ENCODE measurements around the gene PICALM.
A peak's percentile ranks its signal among the peaks of the same experiment; 100 is the strongest.

PICALM gene

GRCh38 chr11:86063536-86063935 lies 5.3 kb downstream of the PICALM start:
- no peak for DNase-seq (ENCODE audit: low spot score)
- H3K9me3 ChIP-seq (ENCODE audit: severe bottlenecking), result no peaks in the 10 kb centered on the region
- no peaks in the 10 kb centered on the region for H3K36me3 ChIP-seq (ENCODE audit: low read depth)
- no peak overlapping the region for H3K4me3 ChIP-seq (ENCODE audit: severe bottlenecking)
- no peak for ATAC-seq (ENCODE audit: low read depth)
- H3K27me3 ChIP-seq (ENCODE audit: insufficient read depth, poor library complexity, severe bottlenecking), result no peaks in the 10 kb centered on the region
- H3K4me1 ChIP-seq (ENCODE audit: insufficient read depth, poor library complexity, severe bottlenecking), result peaks cover 31% of the 10 kb centered on the region
- H3K27ac ChIP-seq (ENCODE audit: poor library complexity, severe bottlenecking), result peak overlapping the region; percentile 91
- TF ChIP-seq CTCF (IDR thresholded peaks at IDR 0.05; ENCODE audit: poor library complexity, severe bottlenecking), result no peak

DNA sequence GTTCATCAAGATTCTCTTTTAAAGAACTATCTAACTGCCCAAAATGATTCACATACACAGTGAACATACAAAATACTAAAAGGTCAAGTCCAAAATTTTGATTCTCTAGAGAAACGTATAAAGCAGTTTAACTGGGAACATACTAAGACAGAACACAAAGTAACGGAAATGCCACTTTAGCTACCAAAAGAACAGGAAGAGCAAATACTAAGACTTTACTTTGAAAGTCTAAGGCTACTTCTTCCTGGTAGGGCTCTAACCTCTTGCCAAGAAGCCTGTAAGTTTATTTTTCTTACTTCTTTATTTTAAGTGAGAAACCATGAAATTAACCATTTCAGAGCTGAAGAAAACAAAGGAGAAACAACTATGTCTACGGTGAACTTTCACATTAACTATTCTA lies 6.2 kb downstream of the PICALM start:
- DNase-seq (ENCODE audit: low spot score) (no peak), ATAC-seq (ENCODE audit: low read depth) (no peak)
- no peak for TF ChIP-seq CTCF (IDR thresholded peaks at IDR 0.05; ENCODE audit: poor library complexity, severe bottlenecking)
- H3K4me3 ChIP-seq (ENCODE audit: severe bottlenecking), result no peak overlapping the region
- no peaks in the 10 kb centered on the region for H3K36me3 ChIP-seq (ENCODE audit: low read depth)
- peaks cover 31% of the 10 kb centered on the region for H3K4me1 ChIP-seq (ENCODE audit: insufficient read depth, poor library complexity, severe bottlenecking)
- H3K27me3 ChIP-seq (ENCODE audit: insufficient read depth, poor library complexity, severe bottlenecking), result no peaks in the 10 kb centered on the region
- no peaks in the 10 kb centered on the region for H3K9me3 ChIP-seq (ENCODE audit: severe bottlenecking)
- H3K27ac ChIP-seq (ENCODE audit: poor library complexity, severe bottlenecking), result peak overlapping the region; percentile 91

GRCh38 chr11:86061483-86062205 lies 7.2 kb downstream of the PICALM start:
- Histone ChIP-seq H3K27me3 (ENCODE audit: insufficient read depth, poor library complexity, severe bottlenecking) (no peaks in the 10 kb centered on the region), H3K4me1 (ENCODE audit: insufficient read depth, poor library complexity, severe bottlenecking) (peaks cover 31% of the 10 kb centered on the region), H3K36me3 (ENCODE audit: low read depth) (no peaks in the 10 kb centered on the region), H3K27ac (ENCODE audit: poor library complexity, severe bottlenecking) (no peak overlapping the region), H3K4me3 (ENCODE audit: severe bottlenecking) (no peak overlapping the region), H3K9me3 (ENCODE audit: severe bottlenecking) (no peaks in the 10 kb centered on the region)
- DNase-seq (ENCODE audit: low spot score), result no peak
- ATAC-seq (ENCODE audit: low read depth), result no peak
- no peak for TF ChIP-seq CTCF (IDR thresholded peaks at IDR 0.05; ENCODE audit: poor library complexity, severe bottlenecking)

- H3K27me3 ChIP-seq (ENCODE audit: insufficient read depth, poor library complexity, severe bottlenecking), result no peaks in the 10 kb centered on the region
- DNase-seq (ENCODE audit: low spot score) (no peak), ATAC-seq (ENCODE audit: low read depth) (no peak)
- no peaks in the 10 kb centered on the region for H3K9me3 ChIP-seq (ENCODE audit: severe bottlenecking)
- H3K4me1 ChIP-seq (ENCODE audit: insufficient read depth, poor library complexity, severe bottlenecking), result peaks cover 23% of the 10 kb centered on the region
- H3K36me3 ChIP-seq (ENCODE audit: low read depth), result no peaks in the 10 kb centered on the region
- no peak overlapping the region for H3K27ac ChIP-seq (ENCODE audit: poor library complexity, severe bottlenecking)
- no peak overlapping the region for H3K4me3 ChIP-seq (ENCODE audit: severe bottlenecking)
- no peak for TF ChIP-seq CTCF (IDR thresholded peaks at IDR 0.05; ENCODE audit: poor library complexity, severe bottlenecking)
These were observed 8.3 kb downstream of the PICALM start for GRCh38 chr11:86060544-86060943.

- Histone ChIP-seq H3K27ac (ENCODE audit: poor library complexity, severe bottlenecking) (no peak overlapping the region), H3K4me3 (ENCODE audit: severe bottlenecking) (no peak overlapping the region), H3K4me1 (ENCODE audit: insufficient read depth, poor library complexity, severe bottlenecking) (peaks cover 6% of the 10 kb centered on the region), H3K36me3 (ENCODE audit: low read depth) (no peaks in the 10 kb centered on the region), H3K27me3 (ENCODE audit: insufficient read depth, poor library complexity, severe bottlenecking) (no peaks in the 10 kb centered on the region), H3K9me3 (ENCODE audit: severe bottlenecking) (no peaks in the 10 kb centered on the region)
- no peak for ATAC-seq (ENCODE audit: low read depth)
- no peak for DNase-seq (ENCODE audit: low spot score)
- no peak for TF ChIP-seq CTCF (IDR thresholded peaks at IDR 0.05; ENCODE audit: poor library complexity, severe bottlenecking)
These were observed 10.5 kb downstream of the PICALM start for GRCh38 chr11:86058360-86058759.

Data from RWPE2 (cell line).